ENCODE results near the gene PDE3B. TPM values are rescaled to one million over a fixed set of nuclear protein-coding genes. Genes with fewer than 3 reads are reported as not detected.
"Not testable (repeated sequence)": the region's sequence is repeated elsewhere in the genome, so short reads cannot be mapped to it uniquely, and the experiment has no call there.

The PDE3B gene
- total RNA-seq, 1 experiment from 2014 or later: 6.7 TPM

DNA sequence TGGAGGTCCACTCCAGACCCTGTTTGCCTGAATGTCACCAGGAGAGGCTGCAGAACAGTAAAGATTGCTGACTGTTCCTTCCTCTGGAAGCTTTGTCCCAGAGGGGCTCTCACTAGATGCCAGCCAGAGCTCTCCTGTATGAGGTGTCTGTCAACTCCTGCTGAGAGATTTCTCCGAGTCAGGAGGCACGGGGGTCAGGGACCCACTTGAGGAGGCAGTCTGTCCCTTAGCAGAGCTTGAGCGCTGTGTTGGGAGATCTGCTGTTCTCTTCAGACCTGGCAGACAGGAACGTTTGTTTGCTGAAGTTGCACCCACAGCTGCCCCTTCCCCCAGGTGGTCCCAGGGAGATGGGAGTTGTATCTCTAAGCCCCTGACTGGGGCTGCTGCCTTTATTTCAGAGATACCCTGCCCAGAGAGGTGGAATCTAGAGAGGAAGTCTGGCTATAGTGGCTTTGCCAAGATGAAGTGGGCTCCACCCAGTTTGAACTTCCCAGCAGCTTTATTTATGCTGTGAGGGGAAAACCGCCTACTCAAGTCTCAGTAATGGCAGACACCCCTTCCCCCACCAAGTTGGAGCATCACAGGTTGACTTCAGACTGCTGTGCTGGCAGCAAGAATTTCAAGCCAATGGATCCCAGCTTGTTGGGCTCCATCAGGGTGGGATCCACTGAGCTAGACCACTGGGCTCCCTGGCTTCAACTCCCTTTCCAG lies 99.4 kb downstream of the PDE3B start:
- no peaks in the 10 kb centered on the region for H3K27me3 ChIP-seq (ENCODE audit: insufficient read depth, low read length)
- POLR2A ChIA-PET: no interaction called here
- H3K9me3 ChIP-seq (ENCODE audit: control insufficient read depth in 1 of 2, insufficient read depth in 1 of 2, low read depth in 1 of 2, low read length in 2 of 2): no peaks in the 10 kb centered on the region
- ATAC-seq (no peak), DNase-seq (ENCODE audit: low read depth, low spot score) (no peak)
- H4K20me1 ChIP-seq (ENCODE audit: insufficient read depth): no peaks in the 10 kb centered on the region
- no peak overlapping the region for H2AFZ ChIP-seq (ENCODE audit: low read depth, low read length, poor library complexity, severe bottlenecking)
- H3K27ac ChIP-seq (ENCODE audit: low read depth, low read length): no peak overlapping the region
- RAD21 ChIA-PET (ENCODE audit: low non-redundant PET in 1 of 2, low total read pairs in 2 of 2, uncharacterized antibody in 2 of 2, unreplicated experiment in 2 of 2): no interaction called here
- BruUV-seq (replicated peaks): no TSS peak
- H3K9me2 ChIP-seq (ENCODE audit: insufficient read depth): no peaks in the 10 kb centered on the region
- intact Hi-C loops (cut with micrococcal nuclease): no loop called here
- H3K9ac ChIP-seq (ENCODE audit: low read length): no peak overlapping the region
- CTCF ChIA-PET: no interaction called here
- no peaks in the 10 kb centered on the region for H3K79me2 ChIP-seq (ENCODE audit: insufficient read depth, low read length)
- no peak overlapping the region for H3K4me3 ChIP-seq (replicated peaks in 1 of 2; ENCODE audit: low read depth in 1 of 2, low read length in 2 of 2)
- no peak overlapping the region for H3K4me2 ChIP-seq (ENCODE audit: low read length)
- no peaks in the 10 kb centered on the region for H3K36me3 ChIP-seq (ENCODE audit: control insufficient read depth in 1 of 2, insufficient read depth in 2 of 2, low read length in 2 of 2)
- no peaks in the 10 kb centered on the region for H3K4me1 ChIP-seq (ENCODE audit: control insufficient read depth in 1 of 2, insufficient read depth in 2 of 2, low read length in 2 of 2)
- TF ChIP-seq EGR1 (IDR thresholded peaks at IDR 0.05; ENCODE audit: low read depth): no peak
- no peak for TF ChIP-seq YY1 (IDR thresholded peaks at IDR 0.05; ENCODE audit: extremely low read depth, insufficient replicate concordance, low read depth, low read length)
- TF ChIP-seq CEBPB (IDR thresholded peaks at IDR 0.05; ENCODE audit: low read depth): no peak
- no peak for TF ChIP-seq EZH2 (IDR thresholded peaks at IDR 0.05)
- no peak for TF ChIP-seq ZNF274 (IDR thresholded peaks at IDR 0.05; ENCODE audit: low read depth, low read length)

DNA sequence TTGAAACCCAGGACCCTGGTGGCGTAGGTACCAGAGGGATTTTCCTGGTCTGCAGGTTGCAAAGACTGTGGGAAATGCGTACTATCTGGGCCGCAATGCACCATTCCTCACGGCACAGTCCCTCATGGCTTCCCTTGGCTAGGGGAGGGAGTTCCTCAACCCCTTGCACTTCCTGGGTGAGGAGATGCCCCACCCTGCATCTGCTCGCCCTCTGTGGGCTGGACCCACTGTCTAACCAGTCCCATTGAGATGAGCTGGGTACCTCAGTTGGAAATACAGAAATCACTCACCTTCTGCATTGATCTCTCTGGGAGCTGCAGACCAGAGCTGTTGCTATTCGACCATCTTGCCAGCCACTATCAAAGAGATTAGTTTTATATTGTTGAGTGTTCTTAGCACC lies 100.1 kb downstream of the PDE3B start:
- intact Hi-C loops (cut with micrococcal nuclease); ATAC-seq; CTCF ChIA-PET; H3K9me2 ChIP-seq (ENCODE audit: insufficient read depth); H3K4me1 ChIP-seq (ENCODE audit: control insufficient read depth in 1 of 2, insufficient read depth in 2 of 2, low read length in 2 of 2); H3K4me3 ChIP-seq (replicated peaks in 1 of 2; ENCODE audit: low read depth in 1 of 2, low read length in 2 of 2); POLR2A ChIA-PET; H3K79me2 ChIP-seq (ENCODE audit: insufficient read depth, low read length); H3K36me3 ChIP-seq (ENCODE audit: control insufficient read depth in 1 of 2, insufficient read depth in 2 of 2, low read length in 2 of 2); H3K4me2 ChIP-seq (ENCODE audit: low read length); H3K27me3 ChIP-seq (ENCODE audit: insufficient read depth, low read length); H3K27ac ChIP-seq (ENCODE audit: low read depth, low read length); H4K20me1 ChIP-seq (ENCODE audit: insufficient read depth); RAD21 ChIA-PET (ENCODE audit: low non-redundant PET in 1 of 2, low total read pairs in 2 of 2, uncharacterized antibody in 2 of 2, unreplicated experiment in 2 of 2); H3K9ac ChIP-seq (ENCODE audit: low read length); H3K9me3 ChIP-seq (ENCODE audit: control insufficient read depth in 1 of 2, insufficient read depth in 1 of 2, low read depth in 1 of 2, low read length in 2 of 2); BruUV-seq (replicated peaks); DNase-seq (ENCODE audit: low read depth, low spot score); H2AFZ ChIP-seq (ENCODE audit: low read depth, low read length, poor library complexity, severe bottlenecking): not testable (repeated sequence)
